DND-41 (cell line): ENCODE results near the gene SHC4.

Experiments
- ATAC-seq: fragments of 200-7000 bp; cut with Tn5 transposase; 3 replicates; pipeline ENCODE4 v1.9.1; 2021; ENCODE audit warnings: low read depth; ENCODE audit not compliant: insufficient read depth
- DNase-seq: peaks from one replicate; pipeline ENCODE4 v3.0.0-alpha.2; 2020
- H2AFZ ChIP-seq: 2 replicates; pipeline ENCODE4 v1.6.0; 2012; ENCODE audit warnings: low read depth, low read length
- H3K27ac ChIP-seq: 2 replicates; pipeline ENCODE4 v1.5.1; 2012; ENCODE audit warnings: low read length, inconsistent platforms
- H3K27me3 ChIP-seq: fragments of 200-600 bp; sonication (generic); 2 replicates; pipeline ENCODE4 v1.6.0; 2012; ENCODE audit warnings: low read length, mild to moderate bottlenecking, inconsistent platforms; ENCODE audit not compliant: insufficient read depth, poor library complexity
- H3K36me3 ChIP-seq: 2 replicates; pipeline ENCODE4 v1.5.1; 2012; ENCODE audit warnings: low read length, inconsistent platforms; ENCODE audit not compliant: insufficient read depth
- H3K4me1 ChIP-seq: 2 replicates; pipeline ENCODE4 v1.5.1; 2012; ENCODE audit warnings: mild to moderate bottlenecking, low read length; ENCODE audit not compliant: insufficient read depth
- H3K4me2 ChIP-seq: 2 replicates; pipeline ENCODE4 v1.6.0; 2012; ENCODE audit warnings: mild to moderate bottlenecking, moderate library complexity, low read length, inconsistent platforms; ENCODE audit not compliant: insufficient read depth
- H3K4me3 ChIP-seq, 2 experiments: fragments of 200-600 bp in 1 of 2; shearing (Covaris generic) in 1 of 2; 2 replicates each; pipeline ENCODE4 v1.5.1; 2012 to 2016; ENCODE audit warnings: inconsistent platforms in 2 of 2, low read length in 2 of 2, mild to moderate bottlenecking in 2 of 2, low read depth in 1 of 2, moderate library complexity in 1 of 2
- H3K79me2 ChIP-seq: 2 replicates; pipeline ENCODE4 v1.6.0; 2012; ENCODE audit warnings: low read length, inconsistent platforms; ENCODE audit not compliant: insufficient read depth
- H3K9ac ChIP-seq: 2 replicates; pipeline ENCODE4 v1.6.0; 2012; ENCODE audit warnings: low read depth, mild to moderate bottlenecking, inconsistent platforms, low read length, moderate library complexity
- H3K9me3 ChIP-seq: 2 replicates; pipeline ENCODE4 v1.5.1; 2012; ENCODE audit warnings: low read length, moderate library complexity, mild to moderate bottlenecking, inconsistent platforms; ENCODE audit not compliant: insufficient read depth, severe bottlenecking
- H4K20me1 ChIP-seq: 2 replicates; pipeline ENCODE4 v1.6.0; 2012; ENCODE audit warnings: low read length; ENCODE audit not compliant: insufficient read depth
- CTCF ChIP-seq: IDR thresholded peaks from 2 replicates; pipeline ENCODE4 v1.5.1; 2012; ENCODE audit warnings: borderline replicate concordance, low read length, moderate library complexity, mild to moderate bottlenecking; ENCODE audit not compliant: poor library complexity, severe bottlenecking; ENCODE audit errors: extremely low read depth
- EZH2 ChIP-seq: IDR thresholded peaks from 3 replicates; pipeline ENCODE4 v1.6.1; 2012; ENCODE audit warnings: borderline replicate concordance, low read depth, mild to moderate bottlenecking, moderate library complexity, low read length, inconsistent platforms; ENCODE audit not compliant: severe bottlenecking

SHC4 gene

GRCh38 chr15:48869966-48870365 is 93.8 kb downstream of the SHC4 start:
- Histone ChIP-seq H3K9me3 (no peaks in the 10 kb centered on the region), H3K4me3 (no peak overlapping the region), H3K4me1 (no peaks in the 10 kb centered on the region), H3K4me2 (no peak overlapping the region), H4K20me1 (no peaks in the 10 kb centered on the region), H3K9ac (no peak overlapping the region), H3K79me2 (no peaks in the 10 kb centered on the region), H2AFZ (no peak overlapping the region), H3K36me3 (no peaks in the 10 kb centered on the region), H3K27me3 (peaks cover 4% of the 10 kb centered on the region), H3K27ac (no peak overlapping the region)
- DNase-seq, result no peak
- ATAC-seq, result no peak
- TF ChIP-seq EZH2 (no peak), CTCF (no peak)

GRCh38 chr15:48868536-48868935 is 95.2 kb downstream of the SHC4 start:
- DNase-seq (no peak), ATAC-seq (no peak)
- H3K4me1 ChIP-seq, result no peaks in the 10 kb centered on the region
- H3K9me3 ChIP-seq, result no peaks in the 10 kb centered on the region
- H3K27me3 ChIP-seq, result peaks cover 4% of the 10 kb centered on the region
- no peak overlapping the region for H3K27ac ChIP-seq
- no peaks in the 10 kb centered on the region for H4K20me1 ChIP-seq
- no peak overlapping the region for H3K9ac ChIP-seq
- H3K4me2 ChIP-seq, result no peak overlapping the region
- no peak overlapping the region for H3K4me3 ChIP-seq
- TF ChIP-seq CTCF, result no peak
- TF ChIP-seq EZH2, result no peak
- no peak overlapping the region for H2AFZ ChIP-seq
- H3K36me3 ChIP-seq, result no peaks in the 10 kb centered on the region
- no peaks in the 10 kb centered on the region for H3K79me2 ChIP-seq

GRCh38 chr15:48868023-48868422 is 95.7 kb downstream of the SHC4 start:
- no peaks in the 10 kb centered on the region for H3K4me1 ChIP-seq
- DNase-seq (no peak), ATAC-seq (no peak)
- TF ChIP-seq CTCF, result no peak
- no peak for TF ChIP-seq EZH2
- no peak overlapping the region for H3K9ac ChIP-seq
- H3K4me3 ChIP-seq, result no peak overlapping the region
- H3K4me2 ChIP-seq, result no peak overlapping the region
- no peaks in the 10 kb centered on the region for H3K79me2 ChIP-seq
- H3K27me3 ChIP-seq, result peaks cover 4% of the 10 kb centered on the region
- no peaks in the 10 kb centered on the region for H3K36me3 ChIP-seq
- no peak overlapping the region for H3K27ac ChIP-seq
- no peak overlapping the region for H2AFZ ChIP-seq
- no peaks in the 10 kb centered on the region for H4K20me1 ChIP-seq
- no peaks in the 10 kb centered on the region for H3K9me3 ChIP-seq

GRCh38 chr15:48866141-48866563 is 97.6 kb downstream of the SHC4 start:
- no peaks in the 10 kb centered on the region for H3K9me3 ChIP-seq
- no peak for ATAC-seq
- no peak overlapping the region for H3K4me3 ChIP-seq
- H2AFZ ChIP-seq, result no peak overlapping the region
- DNase-seq, result no peak
- TF ChIP-seq CTCF (no peak), EZH2 (no peak)
- H3K79me2 ChIP-seq, result no peaks in the 10 kb centered on the region
- H3K4me2 ChIP-seq, result no peak overlapping the region
- H3K27ac ChIP-seq, result no peak overlapping the region
- H3K27me3 ChIP-seq, result peaks cover under 1% of the 10 kb centered on the region
- peaks cover 7% of the 10 kb centered on the region; the same call in 1 of the 2 replicates for H3K4me1 ChIP-seq
- no peak overlapping the region for H3K9ac ChIP-seq
- H4K20me1 ChIP-seq, result no peaks in the 10 kb centered on the region
- H3K36me3 ChIP-seq, result no peaks in the 10 kb centered on the region
